ENCODE measurements around the gene NAT8L.

The NAT8L gene

DNA sequence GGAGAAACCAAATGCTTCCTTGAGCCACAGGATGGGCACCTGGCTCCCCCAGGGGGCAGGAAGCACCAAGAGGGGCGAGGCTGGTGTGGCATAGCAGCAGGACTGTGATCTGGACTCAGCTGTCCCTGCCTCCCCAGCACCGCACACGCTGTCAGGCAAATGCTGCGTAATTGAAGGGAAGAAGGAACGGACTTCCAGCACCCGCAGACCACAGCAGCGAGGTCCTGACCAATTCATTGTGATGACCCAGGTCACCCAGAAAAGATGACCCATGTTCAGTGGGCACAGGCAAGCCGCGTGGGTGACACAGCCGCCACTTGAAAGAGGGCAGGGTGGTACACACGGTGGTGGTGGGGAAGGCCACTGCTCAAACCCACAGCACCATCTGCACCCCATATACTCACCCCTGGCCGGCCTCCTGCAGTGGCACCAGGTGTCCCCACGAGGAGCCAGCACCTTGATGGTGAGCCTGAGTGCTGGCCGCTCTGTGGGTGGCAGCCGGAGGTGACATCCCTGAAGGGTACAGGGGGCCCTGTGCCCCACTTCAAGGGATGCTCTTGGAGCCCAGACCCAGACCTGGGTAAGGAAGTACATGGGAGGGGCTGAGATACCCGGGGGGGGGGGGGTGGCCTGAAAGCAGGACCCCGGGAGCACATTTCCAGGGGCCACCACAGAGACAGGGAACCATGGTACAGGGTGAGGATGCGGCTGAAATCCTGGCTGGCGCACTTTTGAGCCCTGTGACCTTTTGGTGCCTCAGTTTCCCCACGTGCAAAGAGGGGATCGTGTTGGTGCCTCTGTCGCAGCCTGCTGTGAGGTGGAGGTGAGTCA, 11.5 kb downstream of the NAT8L start:
- TF ChIP-seq, protein P1, sequence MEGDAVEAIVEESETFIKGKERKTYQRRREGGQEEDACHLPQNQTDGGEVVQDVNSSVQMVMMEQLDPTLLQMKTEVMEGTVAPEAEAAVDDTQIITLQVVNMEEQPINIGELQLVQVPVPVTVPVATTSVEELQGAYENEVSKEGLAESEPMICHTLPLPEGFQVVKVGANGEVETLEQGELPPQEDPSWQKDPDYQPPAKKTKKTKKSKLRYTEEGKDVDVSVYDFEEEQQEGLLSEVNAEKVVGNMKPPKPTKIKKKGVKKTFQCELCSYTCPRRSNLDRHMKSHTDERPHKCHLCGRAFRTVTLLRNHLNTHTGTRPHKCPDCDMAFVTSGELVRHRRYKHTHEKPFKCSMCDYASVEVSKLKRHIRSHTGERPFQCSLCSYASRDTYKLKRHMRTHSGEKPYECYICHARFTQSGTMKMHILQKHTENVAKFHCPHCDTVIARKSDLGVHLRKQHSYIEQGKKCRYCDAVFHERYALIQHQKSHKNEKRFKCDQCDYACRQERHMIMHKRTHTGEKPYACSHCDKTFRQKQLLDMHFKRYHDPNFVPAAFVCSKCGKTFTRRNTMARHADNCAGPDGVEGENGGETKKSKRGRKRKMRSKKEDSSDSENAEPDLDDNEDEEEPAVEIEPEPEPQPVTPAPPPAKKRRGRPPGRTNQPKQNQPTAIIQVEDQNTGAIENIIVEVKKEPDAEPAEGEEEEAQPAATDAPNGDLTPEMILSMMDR (IDR thresholded peaks at IDR 0.05; ENCODE audit: control insufficient read depth, extremely low read depth, insufficient read depth), result no peak

GRCh38 chr4:2071252-2071911, 12.3 kb downstream of the NAT8L start:
- TF ChIP-seq, protein P1 (IDR thresholded peaks at IDR 0.05; ENCODE audit: control insufficient read depth, extremely low read depth, insufficient read depth), result no peak
- DNase-seq (ENCODE audit: low read depth), result no peak
- H3K4me3 ChIP-seq (ENCODE audit: low read depth, low read length), result no peak overlapping the region

More for the DNA sequence above, 11.5 kb downstream of the NAT8L start:
- no peak for DNase-seq (ENCODE audit: low read depth)
- no peak overlapping the region for H3K4me3 ChIP-seq (ENCODE audit: low read depth, low read length)

- TF ChIP-seq, protein P1 (IDR thresholded peaks at IDR 0.05; ENCODE audit: control insufficient read depth, extremely low read depth, insufficient read depth), result no peak
- no peak for DNase-seq (ENCODE audit: low read depth)
- no peak overlapping the region for H3K4me3 ChIP-seq (ENCODE audit: low read depth, low read length)
These were observed 13.1 kb downstream of the NAT8L start for GRCh38 chr4:2071912-2072867.

DNA sequence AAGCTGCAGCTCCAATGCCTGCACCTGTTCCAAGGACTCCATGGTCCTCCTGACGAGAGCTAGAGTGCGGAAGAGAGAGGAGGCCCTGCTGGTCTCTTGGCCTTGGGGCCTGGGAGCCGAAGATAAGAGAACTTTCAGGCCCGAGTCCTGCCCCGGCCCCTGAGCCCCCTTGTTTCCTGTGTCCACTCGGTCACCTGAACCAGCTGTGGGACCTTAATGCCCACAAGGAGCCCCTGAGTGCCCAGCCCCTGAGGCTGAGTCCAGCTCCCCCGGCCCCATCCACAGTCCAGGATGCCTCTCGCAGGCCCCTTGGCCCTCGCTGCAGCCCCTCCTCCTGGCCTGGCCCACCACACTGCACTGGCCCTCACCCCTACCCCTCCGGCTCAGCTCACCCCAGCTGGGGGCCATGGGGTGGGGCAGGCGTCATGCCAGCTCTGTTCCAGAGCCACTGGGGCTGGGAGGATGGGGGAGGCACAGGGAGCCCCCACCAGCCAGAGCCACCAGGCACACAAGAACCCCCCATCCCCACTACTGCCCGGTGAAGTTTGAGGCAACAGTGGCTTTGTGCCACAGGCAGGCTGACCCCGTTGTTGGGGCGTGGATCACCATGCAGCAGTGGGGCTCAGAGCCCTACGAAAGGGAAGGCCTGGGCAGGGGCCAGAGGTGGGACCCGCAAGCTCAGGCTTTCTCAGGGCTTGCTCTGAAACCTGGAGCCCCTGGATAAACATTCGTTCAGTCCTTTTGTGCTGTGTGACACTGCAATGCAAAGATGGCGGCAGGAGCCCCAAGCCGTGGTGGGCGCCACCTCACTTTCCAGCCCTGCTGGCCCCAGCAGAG, 14.1 kb downstream of the NAT8L start:
- no peak for DNase-seq (ENCODE audit: low read depth)
- TF ChIP-seq, protein P1 (IDR thresholded peaks at IDR 0.05; ENCODE audit: control insufficient read depth, extremely low read depth, insufficient read depth), result no peak
- no peak overlapping the region for H3K4me3 ChIP-seq (ENCODE audit: low read depth, low read length)

- H3K4me3 ChIP-seq (ENCODE audit: low read depth, low read length), result no peak overlapping the region
- TF ChIP-seq, protein P1 (IDR thresholded peaks at IDR 0.05; ENCODE audit: control insufficient read depth, extremely low read depth, insufficient read depth), result no peak
- no peak for DNase-seq (ENCODE audit: low read depth)
These were observed 14.8 kb downstream of the NAT8L start for GRCh38 chr4:2073808-2074481.

Data from LNCaP clone FGC (cell line).